ENCODE data around the gene TIMM44. TPM values are rescaled to one million over a fixed set of nuclear protein-coding genes. Genes with fewer than 3 reads are reported as not detected.
"Not testable (repeated sequence)": the region's sequence is repeated elsewhere in the genome, so short reads cannot be mapped to it uniquely, and the experiment has no call there.

Gene TIMM44
- polyA plus RNA-seq, 2 donors, result 42.1 to 53.4 TPM

DNA sequence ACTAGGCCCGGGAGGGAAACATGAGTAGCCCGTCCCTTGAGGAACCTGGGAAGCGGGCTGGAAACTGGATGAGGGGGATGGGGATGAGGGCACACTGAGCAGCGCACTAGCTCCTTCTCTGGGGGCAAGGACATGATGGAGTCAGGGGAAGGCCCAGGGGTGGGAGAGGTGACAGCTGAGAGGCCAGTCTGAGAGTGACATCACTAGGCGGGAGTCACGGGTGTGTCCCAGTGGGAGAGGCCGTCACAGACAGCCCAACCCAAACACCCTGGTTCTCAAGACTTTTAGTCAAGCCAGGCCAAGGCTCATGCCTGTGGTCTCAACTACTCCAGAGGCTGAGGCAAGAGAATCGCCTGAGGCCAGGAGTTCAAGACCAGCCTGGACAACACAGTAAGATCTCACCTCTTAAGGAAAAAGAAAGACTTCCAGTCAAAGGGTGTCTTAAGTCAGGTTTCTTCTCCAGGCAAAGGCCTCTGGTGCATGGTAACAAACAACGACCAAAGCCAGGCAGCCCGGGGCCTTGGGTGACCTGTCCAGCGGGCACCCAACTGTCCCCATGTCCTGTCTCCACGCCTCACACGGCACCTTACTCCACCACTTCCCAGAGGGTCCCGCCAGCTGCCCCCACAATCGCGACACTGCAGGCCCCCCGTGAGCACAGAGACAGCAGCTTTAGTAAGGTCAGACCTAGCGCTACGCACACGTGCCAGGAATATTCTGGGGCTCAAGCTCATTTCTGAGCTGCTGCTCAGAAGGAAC is 25.5 kb upstream of the TIMM44 start:
- 90 to 92% methylated on average over 20 of the region's 20 CpGs for WGBS, 2 donors

DNA sequence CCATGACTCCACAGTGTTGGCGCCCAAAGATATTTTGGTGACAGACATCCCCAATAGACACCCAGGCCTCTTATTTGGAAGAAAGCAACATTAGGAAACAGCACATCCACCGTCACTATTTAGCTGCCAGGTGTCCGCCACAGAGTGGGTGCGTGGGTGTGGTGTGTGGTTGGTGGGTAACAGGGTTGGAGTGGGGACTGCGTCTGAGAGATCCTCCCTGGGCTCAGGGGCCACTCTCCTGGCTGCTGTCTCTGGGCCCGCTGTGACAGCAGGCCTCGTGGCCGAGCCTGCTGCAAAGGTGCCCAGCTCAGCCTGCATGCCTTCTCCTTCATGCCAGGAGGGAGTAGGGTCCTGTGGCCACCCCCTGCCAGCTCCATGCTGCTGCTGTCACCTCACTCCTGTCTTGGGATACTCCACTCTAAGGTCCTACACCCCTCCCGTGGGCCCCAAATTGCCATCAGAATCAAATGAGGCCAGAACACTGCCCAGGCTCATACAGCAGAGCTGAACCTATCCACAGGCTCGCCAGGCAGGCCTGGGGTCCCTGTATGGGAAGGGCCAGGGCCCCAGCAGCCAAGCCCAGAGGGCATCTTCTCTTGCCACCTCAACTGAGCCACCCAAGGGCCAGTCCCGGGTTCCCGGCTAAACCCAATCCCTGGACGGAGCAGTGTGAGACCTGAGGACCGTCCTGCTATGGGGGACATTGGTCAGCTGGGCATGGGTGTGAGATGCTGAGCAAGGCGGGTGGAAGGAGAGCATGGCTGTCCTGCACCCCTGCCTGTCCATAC is 24.7 kb upstream of the TIMM44 start:
- peaks cover 0 to 4% of the 10 kb centered on the region in 2 donors for H3K4me1 ChIP-seq (ENCODE audit: control insufficient read depth in 2 of 2, insufficient read depth in 2 of 2, low read length in 1 of 2)
- no peak overlapping the region for H3K4me3 ChIP-seq (ENCODE audit: low read depth in 1 of 2, low read length in 2 of 2)
- no peaks in the 10 kb centered on the region for H3K9me3 ChIP-seq (ENCODE audit: control insufficient read depth in 2 of 2, insufficient read depth in 1 of 2, low read depth in 1 of 2, low read length in 1 of 2)
- H3K27me3 ChIP-seq (ENCODE audit: control insufficient read depth in 1 of 2, insufficient read depth in 2 of 2, low read length in 2 of 2), result no peaks in the 10 kb centered on the region
- peaks cover 13 to 45% of the 10 kb centered on the region in 2 donors for H3K36me3 ChIP-seq (ENCODE audit: control insufficient read depth in 2 of 2, insufficient read depth in 2 of 2, low read length in 1 of 2)
- no peak overlapping the region for H3K27ac ChIP-seq (ENCODE audit: low read depth in 2 of 2, low read length in 1 of 2)
- WGBS, 2 donors, result 89 to 91% methylated on average over 15 of the region's 15 CpGs

More for the DNA sequence above, 25.5 kb upstream of the TIMM44 start:
- Histone ChIP-seq H3K9me3 (ENCODE audit: control insufficient read depth in 2 of 2, insufficient read depth in 1 of 2, low read depth in 1 of 2, low read length in 1 of 2) (no peaks in the 10 kb centered on the region), H3K27me3 (ENCODE audit: control insufficient read depth in 1 of 2, insufficient read depth in 2 of 2, low read length in 2 of 2) (no peaks in the 10 kb centered on the region), H3K4me3 (ENCODE audit: low read depth in 1 of 2, low read length in 2 of 2) (no peak overlapping the region), H3K4me1 (ENCODE audit: control insufficient read depth in 2 of 2, insufficient read depth in 2 of 2, low read length in 1 of 2) (peaks cover 0 to 4% of the 10 kb centered on the region in 2 donors), H3K27ac (ENCODE audit: low read depth in 2 of 2, low read length in 1 of 2) (no peak overlapping the region), H3K36me3 (ENCODE audit: control insufficient read depth in 2 of 2, insufficient read depth in 2 of 2, low read length in 1 of 2) (peaks cover 13 to 43% of the 10 kb centered on the region in 2 donors)

DNA sequence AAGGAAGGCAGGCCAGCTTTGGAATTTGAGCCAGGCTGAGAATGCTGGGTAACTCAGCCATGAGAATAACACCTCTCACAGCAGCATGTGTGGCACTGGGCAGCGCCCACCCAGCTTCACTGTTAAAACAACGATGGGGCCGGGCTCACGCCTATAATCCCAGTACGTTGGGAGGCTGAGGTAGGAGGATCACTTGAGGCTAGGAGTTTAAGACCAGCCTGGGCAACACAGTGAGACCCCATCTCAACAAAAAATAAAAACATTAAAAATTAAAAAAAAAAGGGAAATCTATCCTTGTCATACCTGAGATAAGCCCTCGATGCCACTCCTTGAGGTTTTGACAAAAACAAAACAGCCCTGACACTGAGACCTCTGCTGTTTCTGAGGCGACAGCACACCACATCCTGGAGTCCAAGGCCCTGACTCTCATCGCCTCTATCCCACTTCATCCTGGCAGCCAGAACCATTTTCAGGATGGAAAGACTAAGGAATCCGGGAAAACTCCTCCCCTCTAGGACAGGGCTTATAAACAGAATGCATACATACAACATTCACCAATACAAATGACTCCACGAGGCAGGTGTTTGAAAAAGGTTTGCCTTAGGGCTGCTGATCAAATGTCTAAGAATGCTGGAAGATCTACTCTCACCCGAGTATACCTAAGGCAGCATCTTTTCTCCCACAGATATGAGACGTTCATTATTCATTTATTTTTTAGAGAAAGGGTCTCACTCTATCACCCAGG is 22.6 kb upstream of the TIMM44 start:
- H3K9me3 ChIP-seq (ENCODE audit: control insufficient read depth in 2 of 2, insufficient read depth in 1 of 2, low read depth in 1 of 2, low read length in 1 of 2), result no peaks in the 10 kb centered on the region
- H3K27me3 ChIP-seq (ENCODE audit: control insufficient read depth in 1 of 2, insufficient read depth in 2 of 2, low read length in 2 of 2), result no peaks in the 10 kb centered on the region
- no peak overlapping the region for H3K4me3 ChIP-seq (ENCODE audit: low read depth in 1 of 2, low read length in 2 of 2)
- WGBS, 2 donors, result 88 to 90% methylated on average over 12 of the region's 12 CpGs
- peak overlapping the region in 1 of 2 donors; percentile 24 for H3K27ac ChIP-seq (ENCODE audit: low read depth in 2 of 2, low read length in 1 of 2)
- peaks cover 0 to 2% of the 10 kb centered on the region in 2 donors for H3K4me1 ChIP-seq (ENCODE audit: control insufficient read depth in 2 of 2, insufficient read depth in 2 of 2, low read length in 1 of 2)
- H3K36me3 ChIP-seq (ENCODE audit: control insufficient read depth in 2 of 2, insufficient read depth in 2 of 2, low read length in 1 of 2), result peaks cover 9 to 40% of the 10 kb centered on the region in 2 donors

DNA sequence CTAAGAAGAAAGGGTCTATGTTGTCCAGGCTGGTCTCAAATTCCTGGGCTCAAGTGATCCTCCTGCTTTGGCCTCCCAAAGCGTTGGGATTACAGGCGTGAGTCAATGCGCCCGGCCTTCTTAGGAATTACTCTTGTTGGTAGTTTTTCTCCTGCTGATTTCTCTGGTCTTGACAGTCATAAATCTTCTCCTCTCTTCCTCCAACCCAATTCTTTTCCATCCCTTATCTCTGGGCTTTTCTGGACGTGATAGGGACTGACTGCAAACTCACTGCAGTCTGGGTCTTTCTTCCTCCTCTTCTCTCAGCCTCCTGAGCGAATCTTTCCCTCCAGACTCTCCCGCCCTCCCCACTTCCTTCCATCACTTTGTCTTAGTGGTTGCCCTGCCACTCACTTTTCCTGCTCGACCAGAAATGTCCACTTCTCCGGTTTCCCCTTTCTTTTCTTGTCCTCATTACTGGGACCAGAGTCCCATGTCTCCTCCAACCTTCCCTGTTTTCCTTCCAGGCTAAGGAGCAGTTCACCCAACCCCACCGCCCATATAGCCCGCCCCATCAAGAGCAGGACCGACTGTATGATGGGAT is 21.9 kb upstream of the TIMM44 start:
- WGBS, 2 donors, result 85 to 88% methylated on average over 12 of the region's 12 CpGs

DNA sequence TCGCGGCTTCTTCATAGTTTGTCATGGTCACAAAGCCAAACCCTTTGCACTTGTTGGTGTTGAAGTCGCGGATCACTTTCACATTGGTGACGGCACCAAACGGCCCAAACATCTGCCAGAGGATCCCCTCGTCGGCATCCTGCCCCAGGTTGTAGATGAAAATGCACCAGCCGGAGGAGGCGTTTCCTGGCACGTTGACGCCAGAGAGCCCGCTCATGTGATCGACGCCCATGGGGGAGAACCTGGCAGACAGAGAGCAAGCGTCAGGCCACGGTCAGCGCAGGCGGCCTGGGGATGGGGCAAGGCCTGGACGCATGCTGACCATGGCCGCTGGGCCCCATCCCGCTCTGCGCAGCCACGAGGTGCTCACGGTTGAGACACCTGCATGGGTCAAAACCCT is 20.1 kb upstream of the TIMM44 start:
- Histone ChIP-seq H3K4me1 (ENCODE audit: control insufficient read depth in 2 of 2, insufficient read depth in 2 of 2, low read length in 1 of 2) (no peaks in the 10 kb centered on the region), H3K4me3 (ENCODE audit: low read depth in 1 of 2, low read length in 2 of 2) (no peak overlapping the region), H3K36me3 (ENCODE audit: control insufficient read depth in 2 of 2, insufficient read depth in 2 of 2, low read length in 1 of 2) (peaks cover 9 to 35% of the 10 kb centered on the region in 2 donors), H3K9me3 (ENCODE audit: control insufficient read depth in 2 of 2, insufficient read depth in 1 of 2, low read depth in 1 of 2, low read length in 1 of 2) (no peaks in the 10 kb centered on the region), H3K27me3 (ENCODE audit: control insufficient read depth in 1 of 2, insufficient read depth in 2 of 2, low read length in 2 of 2) (no peaks in the 10 kb centered on the region), H3K27ac (ENCODE audit: low read depth in 2 of 2, low read length in 1 of 2) (no peak overlapping the region)
- 93 to 94% methylated on average over 25 of the region's 25 CpGs for WGBS, 2 donors

More for the DNA sequence above, 21.9 kb upstream of the TIMM44 start:
- H3K36me3 ChIP-seq (ENCODE audit: control insufficient read depth in 2 of 2, insufficient read depth in 2 of 2, low read length in 1 of 2), result peaks cover 9 to 42% of the 10 kb centered on the region in 2 donors
- no peaks in the 10 kb centered on the region for H3K27me3 ChIP-seq (ENCODE audit: control insufficient read depth in 1 of 2, insufficient read depth in 2 of 2, low read length in 2 of 2)
- H3K27ac ChIP-seq (ENCODE audit: low read depth in 2 of 2, low read length in 1 of 2), result peak overlapping the region in 1 of 2 donors; percentile 24
- H3K4me1 ChIP-seq (ENCODE audit: control insufficient read depth in 2 of 2, insufficient read depth in 2 of 2, low read length in 1 of 2), result peaks cover 0 to 2% of the 10 kb centered on the region in 2 donors
- H3K9me3 ChIP-seq (ENCODE audit: control insufficient read depth in 2 of 2, insufficient read depth in 1 of 2, low read depth in 1 of 2, low read length in 1 of 2), result no peaks in the 10 kb centered on the region
- no peak overlapping the region for H3K4me3 ChIP-seq (ENCODE audit: low read depth in 1 of 2, low read length in 2 of 2)

DNA sequence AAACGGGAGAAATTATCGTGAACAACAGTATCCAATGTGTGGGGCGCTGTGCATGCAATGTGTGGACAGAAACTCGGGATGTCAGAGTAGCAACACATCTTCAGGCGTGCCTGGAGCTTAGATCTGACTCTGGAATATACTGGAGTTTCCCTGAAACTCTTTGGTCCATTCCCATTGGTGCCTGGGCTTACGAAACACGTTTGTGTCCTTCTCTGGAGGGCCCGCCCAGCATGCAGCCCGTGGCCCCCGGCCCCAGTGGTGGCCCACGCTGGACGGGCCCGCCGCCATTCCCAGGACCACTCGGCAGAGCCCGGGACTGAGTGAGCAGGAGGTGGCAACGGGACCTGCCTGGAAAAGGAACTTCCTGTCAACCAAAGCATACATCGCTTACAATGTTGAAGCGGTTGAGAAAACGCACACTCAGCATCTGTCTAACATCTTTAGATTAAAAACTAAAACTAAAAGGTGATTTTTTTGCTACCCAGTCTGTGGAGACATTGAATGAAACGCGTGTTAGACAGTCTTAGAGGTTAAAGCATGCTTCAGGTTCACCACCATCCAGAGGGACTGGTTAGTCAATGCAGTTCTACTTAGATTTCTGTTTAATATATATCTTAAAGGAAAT is 19.3 kb upstream of the TIMM44 start:
- H3K4me3 ChIP-seq (ENCODE audit: low read depth in 1 of 2, low read length in 2 of 2), result no peak overlapping the region
- H3K9me3 ChIP-seq (ENCODE audit: control insufficient read depth in 2 of 2, insufficient read depth in 1 of 2, low read depth in 1 of 2, low read length in 1 of 2), result no peaks in the 10 kb centered on the region
- no peaks in the 10 kb centered on the region for H3K4me1 ChIP-seq (ENCODE audit: control insufficient read depth in 2 of 2, insufficient read depth in 2 of 2, low read length in 1 of 2)
- no peak overlapping the region for H3K27ac ChIP-seq (ENCODE audit: low read depth in 2 of 2, low read length in 1 of 2)
- 82 to 86% methylated on average over 22 of the region's 22 CpGs for WGBS, 2 donors
- peaks cover 9 to 35% of the 10 kb centered on the region in 2 donors for H3K36me3 ChIP-seq (ENCODE audit: control insufficient read depth in 2 of 2, insufficient read depth in 2 of 2, low read length in 1 of 2)
- H3K27me3 ChIP-seq (ENCODE audit: control insufficient read depth in 1 of 2, insufficient read depth in 2 of 2, low read length in 2 of 2), result no peaks in the 10 kb centered on the region

DNA sequence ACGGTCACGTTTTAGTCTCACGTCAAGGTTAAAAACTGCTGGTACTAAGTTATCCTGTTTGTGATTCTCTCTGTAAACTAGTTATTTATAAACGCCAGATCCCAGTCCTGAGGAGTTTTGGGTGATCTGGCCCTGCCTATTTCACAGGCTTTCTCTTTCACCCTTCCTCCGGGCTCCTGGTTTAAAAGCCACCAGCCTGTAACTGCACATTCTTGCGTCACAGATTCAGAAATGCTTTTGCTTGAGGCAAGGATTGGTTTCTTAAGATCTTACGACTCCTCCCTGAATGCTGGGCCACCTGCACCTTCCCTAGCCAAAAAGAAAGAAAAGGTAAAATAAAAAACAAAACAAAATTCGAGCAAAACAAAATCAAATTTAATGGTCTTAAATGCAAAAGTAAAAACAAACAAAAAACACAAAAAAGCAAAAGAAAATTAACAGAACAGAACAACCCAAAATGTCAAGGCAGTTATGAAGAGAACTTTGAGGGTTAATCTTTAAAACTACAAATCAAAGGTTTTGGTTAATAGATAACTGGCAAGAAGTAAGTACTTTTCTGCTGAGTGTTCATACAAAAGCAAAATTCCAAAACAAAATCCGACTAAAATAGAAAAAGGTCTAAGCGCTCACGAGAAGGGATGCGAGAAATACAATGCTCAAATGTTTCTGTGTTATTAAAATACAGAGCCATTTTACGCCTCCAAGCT is 18.6 kb upstream of the TIMM44 start:
- no peaks in the 10 kb centered on the region for H3K27me3 ChIP-seq (ENCODE audit: control insufficient read depth in 1 of 2, insufficient read depth in 2 of 2, low read length in 2 of 2)
- peaks cover 5 to 31% of the 10 kb centered on the region in 2 donors for H3K36me3 ChIP-seq (ENCODE audit: control insufficient read depth in 2 of 2, insufficient read depth in 2 of 2, low read length in 1 of 2)
- H3K9me3 ChIP-seq (ENCODE audit: control insufficient read depth in 2 of 2, insufficient read depth in 1 of 2, low read depth in 1 of 2, low read length in 1 of 2), result no peaks in the 10 kb centered on the region
- no peak overlapping the region for H3K27ac ChIP-seq (ENCODE audit: low read depth in 2 of 2, low read length in 1 of 2)
- WGBS, 2 donors, result 75 to 79% methylated on average over 13 of the region's 13 CpGs
- no peaks in the 10 kb centered on the region for H3K4me1 ChIP-seq (ENCODE audit: control insufficient read depth in 2 of 2, insufficient read depth in 2 of 2, low read length in 1 of 2)
- no peak overlapping the region for H3K4me3 ChIP-seq (ENCODE audit: low read depth in 1 of 2, low read length in 2 of 2)

DNA sequence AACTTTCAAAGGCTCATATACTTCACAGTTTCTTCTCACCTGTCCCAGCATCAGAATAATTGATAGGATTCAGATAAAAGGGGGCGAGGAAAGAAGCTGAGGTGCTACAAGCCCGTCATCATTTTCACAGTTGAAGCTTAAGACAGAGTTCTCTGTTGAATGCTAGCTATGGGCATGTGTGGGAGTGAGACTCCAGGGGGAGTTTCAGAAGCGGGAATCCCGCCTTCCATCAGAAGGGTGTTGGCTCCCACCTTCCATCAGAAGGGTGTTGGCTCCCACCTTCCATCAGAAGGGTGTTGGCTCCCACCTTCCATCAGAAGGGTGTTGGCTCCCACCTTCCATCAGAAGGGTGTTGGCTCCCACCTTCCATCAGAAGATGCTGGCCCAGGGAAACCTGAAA is 17.6 kb upstream of the TIMM44 start:
- H3K36me3 ChIP-seq (ENCODE audit: control insufficient read depth in 2 of 2, insufficient read depth in 2 of 2, low read length in 1 of 2), result peaks cover 3 to 22% of the 10 kb centered on the region in 2 donors
- not testable (repeated sequence) for H3K27ac ChIP-seq (ENCODE audit: low read depth in 2 of 2, low read length in 1 of 2); H3K4me3 ChIP-seq (ENCODE audit: low read depth in 1 of 2, low read length in 2 of 2); H3K9me3 ChIP-seq (ENCODE audit: control insufficient read depth in 2 of 2, insufficient read depth in 1 of 2, low read depth in 1 of 2, low read length in 1 of 2); H3K27me3 ChIP-seq (ENCODE audit: control insufficient read depth in 1 of 2, insufficient read depth in 2 of 2, low read length in 2 of 2); H3K4me1 ChIP-seq (ENCODE audit: control insufficient read depth in 2 of 2, insufficient read depth in 2 of 2, low read length in 1 of 2)
- 89 to 96% methylated on average over 4 of the region's 4 CpGs for WGBS, 2 donors
